PC-3 (cell line): ENCODE results near the gene FOXD2.

Experiments
- EZH2phosphoT487 ChIP-seq: fragments of 300-600 bp; sonication (generic); IDR thresholded peaks from 2 replicates; pipeline ENCODE4 v1.6.1; 2018; ENCODE audit warnings: mild to moderate bottlenecking, antibody characterized with exemption, low read length, borderline replicate concordance
- TF ChIP-seq, protein P1 (sequence below): fragments of 300-600 bp; sonication (generic); conservative IDR thresholded peaks from 2 replicates; pipeline ENCODE4 v1.5.1; 2017; ENCODE audit warnings: antibody characterized with exemption, low read depth, mild to moderate bottlenecking, low read length

DNA sequence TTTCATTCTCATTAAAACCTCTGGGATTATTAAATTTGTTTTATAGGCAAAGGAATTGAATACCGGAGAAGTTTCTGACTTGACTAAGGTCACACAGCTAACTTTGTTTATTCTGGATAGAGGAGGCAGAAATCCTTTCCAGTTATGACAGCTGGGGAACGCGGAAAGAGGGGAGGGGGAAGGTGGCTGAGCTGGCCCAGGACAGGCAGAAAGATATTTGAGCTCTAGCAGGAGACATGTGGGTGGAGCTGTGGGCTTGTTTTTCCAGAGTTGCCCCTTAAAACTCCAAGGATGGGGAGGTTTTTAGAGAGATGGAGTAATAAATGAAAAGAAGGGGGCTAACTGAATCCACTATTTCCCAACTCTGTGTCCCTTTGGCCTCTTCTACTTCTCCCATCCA lies 27.8 kb downstream of the FOXD2 start:
- TF ChIP-seq, protein P1, sequence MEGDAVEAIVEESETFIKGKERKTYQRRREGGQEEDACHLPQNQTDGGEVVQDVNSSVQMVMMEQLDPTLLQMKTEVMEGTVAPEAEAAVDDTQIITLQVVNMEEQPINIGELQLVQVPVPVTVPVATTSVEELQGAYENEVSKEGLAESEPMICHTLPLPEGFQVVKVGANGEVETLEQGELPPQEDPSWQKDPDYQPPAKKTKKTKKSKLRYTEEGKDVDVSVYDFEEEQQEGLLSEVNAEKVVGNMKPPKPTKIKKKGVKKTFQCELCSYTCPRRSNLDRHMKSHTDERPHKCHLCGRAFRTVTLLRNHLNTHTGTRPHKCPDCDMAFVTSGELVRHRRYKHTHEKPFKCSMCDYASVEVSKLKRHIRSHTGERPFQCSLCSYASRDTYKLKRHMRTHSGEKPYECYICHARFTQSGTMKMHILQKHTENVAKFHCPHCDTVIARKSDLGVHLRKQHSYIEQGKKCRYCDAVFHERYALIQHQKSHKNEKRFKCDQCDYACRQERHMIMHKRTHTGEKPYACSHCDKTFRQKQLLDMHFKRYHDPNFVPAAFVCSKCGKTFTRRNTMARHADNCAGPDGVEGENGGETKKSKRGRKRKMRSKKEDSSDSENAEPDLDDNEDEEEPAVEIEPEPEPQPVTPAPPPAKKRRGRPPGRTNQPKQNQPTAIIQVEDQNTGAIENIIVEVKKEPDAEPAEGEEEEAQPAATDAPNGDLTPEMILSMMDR: no peak
- no peak for TF ChIP-seq EZH2phosphoT487
